Measurements from ENCODE around the gene CDCP2. TPM values are rescaled to one million over a fixed set of nuclear protein-coding genes. Genes with fewer than 3 reads are reported as not detected.

The CDCP2 gene
- total RNA-seq, 2 donors from 2014 or later, result 0.10 TPM; not detected in 1

GRCh38 chr1:54172614-54173599, 20.1 kb upstream of the CDCP2 start:
- H3K4me1 ChIP-seq, result no peaks in the 10 kb centered on the region
- H3K36me3 ChIP-seq, result no peaks in the 10 kb centered on the region
- H3K9me3 ChIP-seq, result no peaks in the 10 kb centered on the region
- H3K4me3 ChIP-seq, result no peak overlapping the region
- intact Hi-C loops (cut with DNase I), result no loop called here
- no peaks in the 10 kb centered on the region for H3K27me3 ChIP-seq
- H3K27ac ChIP-seq, result no peak overlapping the region
- no peak overlapping the region for H3K9ac ChIP-seq (ENCODE audit: low read depth in 2 of 2, low read length in 2 of 2)
- no peak for DNase-seq
- TF ChIP-seq CTCF (IDR thresholded peaks at IDR 0.05), result no peak

- no peak overlapping the region for H3K27ac ChIP-seq
- no peak overlapping the region for H3K4me3 ChIP-seq
- no peaks in the 10 kb centered on the region for H3K27me3 ChIP-seq
- no peaks in the 10 kb centered on the region for H3K9me3 ChIP-seq
- TF ChIP-seq CTCF (IDR thresholded peaks at IDR 0.05), result no peak
- no peaks in the 10 kb centered on the region for H3K36me3 ChIP-seq
- intact Hi-C loops (cut with DNase I), result no loop called here
- H3K4me1 ChIP-seq, result no peaks in the 10 kb centered on the region
- no peak overlapping the region for H3K9ac ChIP-seq (ENCODE audit: low read depth in 2 of 2, low read length in 2 of 2)
- no peak for DNase-seq
Observed at GRCh38 chr1:54171606-54172005, 18.8 kb upstream of the CDCP2 start.

- Histone ChIP-seq H3K36me3 (no peaks in the 10 kb centered on the region), H3K9me3 (no peaks in the 10 kb centered on the region), H3K4me1 (no peaks in the 10 kb centered on the region), H3K27me3 (no peaks in the 10 kb centered on the region), H3K27ac (no peak overlapping the region), H3K9ac (ENCODE audit: low read depth in 2 of 2, low read length in 2 of 2) (no peak overlapping the region), H3K4me3 (no peak overlapping the region)
- no peak for TF ChIP-seq CTCF (IDR thresholded peaks at IDR 0.05)
- intact Hi-C loops (cut with DNase I), result no loop called here
- no peak for DNase-seq
Observed at GRCh38 chr1:54171016-54171415, 18.2 kb upstream of the CDCP2 start.

GRCh38 chr1:54169068-54169467, 16.3 kb upstream of the CDCP2 start:
- Histone ChIP-seq H3K9ac (ENCODE audit: low read depth in 2 of 2, low read length in 2 of 2) (no peak overlapping the region), H3K36me3 (no peaks in the 10 kb centered on the region), H3K9me3 (no peaks in the 10 kb centered on the region), H3K27me3 (no peaks in the 10 kb centered on the region), H3K27ac (no peak overlapping the region), H3K4me1 (peaks cover 3% of the 10 kb centered on the region), H3K4me3 (no peak overlapping the region)
- intact Hi-C loops (cut with DNase I), result no loop called here
- DNase-seq, result no peak
- no peak for TF ChIP-seq CTCF (IDR thresholded peaks at IDR 0.05)

- intact Hi-C loops (cut with DNase I), result no loop called here
- H3K4me3 ChIP-seq, result no peak overlapping the region
- DNase-seq, result no peak
Observed at GRCh38 chr1:54168206-54168965, 15.6 kb upstream of the CDCP2 start.

More at GRCh38 chr1:54168206-54168965, 15.6 kb upstream of the CDCP2 start:
- no peak overlapping the region for H3K9ac ChIP-seq (ENCODE audit: low read depth in 2 of 2, low read length in 2 of 2)
- peaks cover 4% of the 10 kb centered on the region for H3K4me1 ChIP-seq
- H3K36me3 ChIP-seq, result no peaks in the 10 kb centered on the region
- TF ChIP-seq CTCF (IDR thresholded peaks at IDR 0.05), result no peak
- no peaks in the 10 kb centered on the region for H3K27me3 ChIP-seq
- H3K27ac ChIP-seq, result no peak overlapping the region
- H3K9me3 ChIP-seq, result no peaks in the 10 kb centered on the region
